Stimulated activated CD8-positive, alpha-beta memory T cell treated with anti-CD3 and anti-CD28 coated beads, Interleukin-4, amount 100 ng/mL, for 48 hours (primary cell): ENCODE data around the gene LRRC56.

Experiments used
- DNase-seq: peaks from one replicate; pipeline ENCODE4 v3.0.0-alpha.2; 2020

Gene LRRC56

GRCh38 chr11:577611-577894 lies 40.2 kb downstream of the LRRC56 start:
- no peak for DNase-seq

DNA sequence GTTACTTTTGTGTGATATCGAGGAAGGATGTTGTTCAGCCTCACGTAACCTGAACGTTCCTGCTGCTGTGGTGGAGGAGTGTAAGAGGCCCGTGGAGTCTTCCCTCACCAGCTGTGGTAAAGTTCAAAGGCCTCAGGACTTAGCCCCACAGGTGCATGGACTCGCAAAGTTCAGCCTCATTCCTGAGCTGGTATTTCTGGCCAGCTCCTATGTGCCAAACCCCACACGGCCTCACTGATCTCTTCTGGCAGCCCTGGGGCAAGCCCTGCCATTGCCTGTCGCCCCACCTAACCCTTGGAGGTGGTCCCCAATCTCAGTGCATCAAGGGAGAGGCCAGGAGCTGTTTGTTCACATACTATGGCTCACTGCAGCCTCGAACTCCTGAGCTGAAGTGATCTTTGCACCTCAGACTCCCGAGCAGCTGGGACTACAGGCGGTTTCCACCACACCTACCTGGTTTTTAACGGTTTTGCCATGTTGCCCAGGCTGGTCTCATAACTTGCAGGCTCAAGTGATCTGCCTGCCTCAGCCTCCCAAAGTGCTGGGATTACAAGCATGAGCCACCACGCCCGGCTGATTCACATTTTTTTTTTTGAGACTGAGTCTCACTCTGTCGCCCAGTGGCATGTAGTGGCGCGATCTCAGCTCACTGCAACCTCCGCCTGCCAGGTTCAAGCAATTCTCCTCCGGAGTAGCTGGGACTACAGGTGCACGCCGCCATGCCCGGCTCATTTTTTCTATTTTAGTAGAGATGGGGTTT lies 41.1 kb downstream of the LRRC56 start:
- no peak for DNase-seq

DNA sequence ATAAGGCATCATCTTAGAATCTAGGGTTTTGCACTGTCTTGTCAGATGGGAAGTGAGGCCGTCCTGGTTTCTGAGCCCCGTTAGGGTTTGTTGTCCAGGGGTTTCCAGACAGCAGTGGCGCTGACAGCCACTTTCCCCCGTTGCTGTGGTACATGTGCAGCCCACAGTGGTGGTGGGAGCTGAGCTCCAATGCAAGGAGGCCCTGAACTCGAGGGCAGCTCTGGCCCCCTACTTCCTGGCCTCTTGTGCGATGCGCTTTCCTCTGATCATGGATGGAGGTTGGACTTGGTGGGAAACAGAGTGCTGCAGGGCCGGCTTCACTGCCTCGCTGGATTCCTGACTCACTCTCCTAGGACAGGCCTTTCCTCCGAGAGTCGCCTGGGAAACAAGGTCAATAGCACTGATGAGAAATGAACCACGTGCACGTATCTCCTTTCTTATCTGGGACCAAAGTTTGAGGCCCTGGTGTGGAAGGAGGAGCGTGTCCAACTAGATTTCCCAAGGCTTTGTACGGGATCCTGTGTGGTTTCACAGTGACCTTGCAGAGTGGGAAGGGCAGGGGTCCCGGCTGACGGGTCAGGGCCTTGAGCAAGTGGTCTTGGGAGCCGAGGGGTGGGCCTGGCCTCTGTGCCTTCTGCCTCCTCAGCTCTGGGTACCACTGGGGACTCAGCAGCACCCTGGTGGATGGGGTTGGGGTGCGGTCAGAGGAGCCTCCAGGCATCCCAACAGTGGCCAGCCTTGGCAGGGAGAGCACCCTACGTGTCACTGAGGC lies 42.7 kb downstream of the LRRC56 start:
- no peak for DNase-seq

DNA sequence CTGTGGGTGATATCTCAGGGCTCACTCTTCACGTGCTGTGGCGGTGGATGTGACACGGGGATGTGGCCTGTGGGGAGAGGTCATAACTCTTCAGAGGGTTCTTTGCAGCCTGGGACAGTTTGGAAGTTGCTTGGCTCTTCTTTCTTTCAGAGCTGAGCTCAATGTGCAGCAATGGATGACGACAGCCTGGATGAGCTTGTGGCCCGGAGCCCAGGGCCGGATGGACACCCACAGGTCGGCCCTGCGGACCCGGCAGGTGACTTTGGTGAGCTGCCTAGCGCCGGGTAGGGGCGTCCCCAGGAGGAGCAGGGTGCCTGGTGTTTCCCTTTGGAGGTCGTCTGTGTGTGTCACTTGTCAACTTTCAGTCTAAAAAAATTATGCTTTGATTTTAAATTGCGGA lies 44.0 kb downstream of the LRRC56 start:
- no peak for DNase-seq

- no peak for DNase-seq
Measured at GRCh38 chr11:581752-582151, 44.4 kb downstream of the LRRC56 start.

DNA sequence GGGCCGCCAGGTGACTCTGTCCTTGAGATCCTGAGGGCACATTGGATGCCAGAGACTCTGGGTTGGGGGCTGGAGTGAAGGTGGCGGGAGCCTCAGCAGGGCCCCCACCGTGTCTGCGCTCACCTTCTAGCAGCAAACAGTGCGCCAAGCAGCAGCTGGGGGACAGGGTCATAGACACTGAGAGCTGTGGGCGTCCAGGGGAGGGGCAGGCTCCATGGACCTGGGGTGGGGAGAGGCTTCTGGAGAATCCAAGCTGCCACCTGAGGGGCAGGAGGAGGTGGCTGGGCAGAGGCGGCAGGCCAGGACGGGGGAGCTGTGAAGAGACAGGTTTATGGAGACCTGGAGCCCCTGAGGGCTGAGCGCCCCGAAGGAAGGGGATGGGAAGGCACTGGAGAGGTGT lies 47.0 kb downstream of the LRRC56 start:
- DNase-seq, result no peak

DNA sequence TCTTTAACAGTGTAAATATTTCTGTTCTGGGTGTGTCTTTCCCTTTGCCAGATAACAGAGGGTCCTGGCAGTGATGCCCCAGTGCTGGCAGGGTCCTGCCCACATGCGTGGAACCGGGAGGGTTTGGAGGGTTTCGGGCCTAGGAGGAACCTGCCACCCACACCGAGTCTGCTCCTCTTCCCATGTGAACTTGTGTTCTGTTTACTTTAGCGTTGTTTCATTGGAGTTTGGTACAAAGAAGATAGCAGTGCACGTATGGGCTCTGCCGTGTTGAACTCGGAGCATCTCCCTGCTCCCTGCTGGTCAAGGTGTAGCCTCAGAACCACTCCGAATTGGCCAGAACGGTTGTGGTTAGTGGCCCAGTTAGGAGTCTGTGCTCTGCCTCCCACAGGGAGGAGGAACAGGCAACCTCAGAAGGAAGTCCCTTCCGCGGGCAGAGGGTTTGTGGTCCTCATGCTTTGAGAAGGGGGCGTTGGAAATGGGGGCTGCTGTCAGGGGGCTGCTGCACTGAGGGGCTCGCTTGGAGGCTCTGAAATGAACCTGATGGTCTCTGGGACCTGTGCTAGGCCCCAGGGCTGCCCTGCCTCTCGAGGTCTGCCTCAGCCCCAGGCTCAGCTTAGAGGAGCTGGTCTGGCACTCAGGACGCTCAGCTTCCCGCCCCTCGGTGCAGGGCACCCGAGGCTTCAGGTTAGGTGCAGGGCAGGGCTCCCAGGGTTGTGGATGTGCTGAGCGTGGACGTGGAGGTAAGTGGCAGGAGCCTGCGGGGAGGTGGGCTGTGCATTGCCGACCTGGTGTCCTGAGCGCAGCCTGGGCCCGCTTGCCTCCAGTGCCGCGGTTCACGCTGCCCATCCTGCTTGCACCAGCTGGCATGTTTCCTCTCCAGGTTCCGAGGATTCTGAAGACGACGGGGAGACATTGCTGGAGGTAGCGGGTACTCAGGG lies 49.3 kb downstream of the LRRC56 start:
- DNase-seq, result no peak

DNA sequence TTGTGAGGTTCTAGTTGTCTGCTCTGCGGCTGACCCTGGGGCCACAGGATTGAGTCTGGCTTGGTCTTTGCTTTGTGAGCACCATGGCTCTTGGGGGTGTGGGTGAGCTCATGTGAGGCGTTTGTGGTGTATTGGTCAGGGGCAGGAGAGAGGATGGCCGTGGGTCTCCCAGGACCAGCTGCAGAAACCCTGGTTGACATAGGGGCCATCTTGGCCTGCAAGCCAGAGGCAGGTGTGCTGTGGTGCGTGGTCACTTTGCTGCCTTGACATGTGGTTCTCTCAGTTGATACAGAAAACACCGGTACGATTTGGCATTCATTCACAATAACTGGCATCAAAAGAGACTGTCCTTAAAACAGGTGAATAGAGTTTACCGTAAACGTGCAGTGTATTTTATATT lies 50.2 kb downstream of the LRRC56 start:
- no peak for DNase-seq

- peak; percentile 79 for DNase-seq
Measured at GRCh38 chr11:587978-588380, 50.7 kb downstream of the LRRC56 start.

DNA sequence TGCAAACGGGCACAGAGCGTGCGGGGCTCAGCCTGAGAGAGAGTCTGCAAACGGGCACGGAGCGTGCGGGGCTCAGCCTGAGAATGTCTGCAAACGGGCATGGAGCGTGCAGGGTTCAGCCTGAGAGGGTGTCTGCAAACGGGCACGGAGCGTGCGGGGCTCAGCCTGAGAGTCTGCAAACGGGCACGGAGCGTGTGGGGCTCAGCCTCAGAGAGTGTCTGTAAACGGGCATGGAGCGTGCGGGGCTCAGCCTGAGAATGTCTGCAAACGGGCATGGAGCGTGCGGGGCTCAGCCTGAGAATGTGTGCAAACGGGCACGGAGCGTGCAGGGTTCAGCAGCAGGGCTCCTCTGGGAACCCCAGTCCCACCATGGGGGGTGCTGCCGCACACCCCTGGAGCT lies 52.5 kb downstream of the LRRC56 start:
- DNase-seq, result no peak

DNA sequence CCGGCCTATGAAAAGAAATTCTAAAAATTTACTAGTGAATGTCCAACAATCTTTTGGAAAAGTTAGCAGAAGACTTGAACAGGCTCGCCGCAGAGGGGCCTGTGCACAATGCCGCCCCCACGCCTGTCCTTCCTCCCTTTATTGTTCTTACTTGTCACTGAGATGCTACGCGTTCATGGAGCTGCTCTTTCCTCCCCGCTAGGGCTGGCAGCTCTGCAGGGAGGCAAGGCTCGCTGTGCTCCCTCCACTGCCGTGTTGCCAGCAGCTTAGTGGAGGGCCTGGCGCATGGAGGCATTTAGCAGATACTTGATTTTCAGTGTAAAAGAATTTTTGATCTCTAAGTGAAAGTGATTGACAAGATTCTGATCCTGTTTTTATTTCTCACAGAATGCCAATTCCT lies 53.7 kb downstream of the LRRC56 start:
- no peak for DNase-seq

- DNase-seq, result no peak
Measured at GRCh38 chr11:592501-592900, 55.2 kb downstream of the LRRC56 start.

DNA sequence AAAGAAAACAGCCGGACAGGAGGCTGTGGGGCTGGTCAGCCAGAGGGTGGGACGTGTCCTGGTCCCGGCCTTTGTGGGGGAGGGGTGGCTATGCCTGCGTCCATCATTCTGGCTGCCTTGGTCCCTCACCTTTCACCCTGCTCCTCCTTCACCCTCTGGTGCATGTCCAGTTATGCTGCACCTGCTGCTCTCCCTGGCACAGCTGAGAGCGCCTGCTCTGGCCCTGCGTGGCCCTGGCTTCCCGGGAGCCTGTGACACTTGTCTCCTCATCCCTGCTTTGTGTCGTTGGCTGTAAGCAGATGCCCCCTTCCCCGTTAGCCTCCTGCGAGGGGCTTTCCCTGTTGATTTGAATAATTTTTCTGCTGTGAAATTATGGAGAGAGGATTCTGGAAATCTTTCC lies 55.6 kb downstream of the LRRC56 start:
- DNase-seq, result no peak

DNA sequence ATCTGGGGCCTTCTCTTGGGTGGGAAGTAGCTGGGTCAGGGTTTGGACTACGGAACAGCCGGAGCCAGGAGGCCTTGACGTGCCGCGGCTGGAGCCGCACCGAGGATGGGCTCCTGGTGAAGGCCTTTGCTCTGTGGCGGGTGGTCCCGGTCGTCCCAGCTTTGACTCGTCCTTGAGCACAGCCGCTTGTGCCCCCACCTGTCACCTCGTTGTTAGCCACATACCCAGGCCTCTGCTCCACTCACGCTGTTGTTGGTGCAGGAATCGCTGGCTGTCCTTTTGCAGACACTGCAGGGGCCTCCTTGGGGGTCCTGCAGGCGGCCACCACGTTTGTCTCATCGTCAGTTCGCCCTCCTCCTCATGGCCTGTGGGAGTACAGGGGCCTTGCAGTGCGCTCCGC lies 56.0 kb downstream of the LRRC56 start:
- no peak for DNase-seq

DNA sequence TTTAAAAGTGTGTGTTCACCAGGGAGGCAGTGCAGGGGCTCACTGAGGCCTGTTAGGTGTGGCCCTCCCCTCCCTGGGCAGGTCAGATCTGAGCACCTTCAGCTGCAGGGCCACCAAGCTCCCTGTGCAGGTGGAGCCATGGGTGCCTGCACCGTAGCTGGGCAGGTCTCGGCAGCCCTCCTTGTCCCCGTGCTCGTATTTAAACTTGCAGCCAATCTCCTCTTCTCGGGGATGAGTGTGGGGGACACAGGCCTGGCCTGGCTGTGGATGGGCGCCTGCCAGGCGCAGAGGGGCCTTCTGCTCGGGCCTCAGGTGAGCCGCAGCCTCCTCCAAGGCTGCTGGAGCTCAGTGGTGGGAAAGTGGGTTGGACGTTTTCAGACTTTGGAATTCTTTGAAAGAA lies 58.1 kb downstream of the LRRC56 start:
- DNase-seq, result no peak

DNA sequence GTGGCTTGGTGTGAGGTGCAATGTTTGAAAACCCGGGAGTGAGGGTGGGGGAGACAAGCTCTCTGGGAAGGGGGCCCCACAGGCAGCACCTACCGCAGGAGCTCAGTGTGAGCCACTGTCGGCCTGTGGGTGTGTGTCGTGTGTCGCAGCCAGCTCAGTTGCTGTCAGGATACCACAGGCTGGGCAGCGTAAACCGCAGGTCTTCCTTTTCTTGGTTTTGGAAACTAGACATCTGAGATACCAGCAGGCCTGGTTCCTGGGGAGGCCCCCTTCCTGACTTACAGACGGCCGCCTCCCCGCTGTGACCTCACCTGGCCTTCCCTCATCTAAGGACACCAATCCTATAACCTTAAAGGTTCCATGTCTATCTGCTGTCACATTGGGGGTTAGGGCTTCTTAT lies 59.0 kb downstream of the LRRC56 start:
- DNase-seq, result no peak

DNA sequence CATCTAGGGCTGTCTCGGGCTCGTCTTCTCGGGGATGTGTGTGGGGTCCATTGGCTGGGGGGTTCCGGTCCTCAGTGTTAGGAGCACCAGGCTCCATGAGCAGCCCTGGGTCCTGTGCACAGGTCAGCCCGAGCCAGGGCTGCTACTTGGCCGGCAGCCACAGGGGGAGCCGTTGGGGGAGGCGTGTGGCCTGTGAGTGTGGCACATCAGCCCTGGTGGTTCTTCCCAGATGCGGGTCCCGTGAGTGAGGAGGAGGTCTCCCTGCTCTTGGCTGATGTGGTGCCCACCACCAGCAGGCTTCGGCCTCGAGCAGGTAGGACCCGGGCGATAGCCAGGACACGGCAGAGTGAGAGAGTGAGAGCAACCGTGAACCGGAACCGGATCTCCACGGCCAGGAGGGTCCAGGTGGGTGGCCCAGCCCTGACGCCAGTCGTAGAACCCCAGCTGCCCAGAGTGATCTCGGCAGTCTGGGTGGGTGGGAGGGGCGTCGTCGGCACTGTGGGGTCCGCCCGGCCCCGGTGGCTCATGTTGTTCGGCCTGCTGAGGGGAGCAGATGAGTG lies 59.9 kb downstream of the LRRC56 start:
- DNase-seq, result no peak

DNA sequence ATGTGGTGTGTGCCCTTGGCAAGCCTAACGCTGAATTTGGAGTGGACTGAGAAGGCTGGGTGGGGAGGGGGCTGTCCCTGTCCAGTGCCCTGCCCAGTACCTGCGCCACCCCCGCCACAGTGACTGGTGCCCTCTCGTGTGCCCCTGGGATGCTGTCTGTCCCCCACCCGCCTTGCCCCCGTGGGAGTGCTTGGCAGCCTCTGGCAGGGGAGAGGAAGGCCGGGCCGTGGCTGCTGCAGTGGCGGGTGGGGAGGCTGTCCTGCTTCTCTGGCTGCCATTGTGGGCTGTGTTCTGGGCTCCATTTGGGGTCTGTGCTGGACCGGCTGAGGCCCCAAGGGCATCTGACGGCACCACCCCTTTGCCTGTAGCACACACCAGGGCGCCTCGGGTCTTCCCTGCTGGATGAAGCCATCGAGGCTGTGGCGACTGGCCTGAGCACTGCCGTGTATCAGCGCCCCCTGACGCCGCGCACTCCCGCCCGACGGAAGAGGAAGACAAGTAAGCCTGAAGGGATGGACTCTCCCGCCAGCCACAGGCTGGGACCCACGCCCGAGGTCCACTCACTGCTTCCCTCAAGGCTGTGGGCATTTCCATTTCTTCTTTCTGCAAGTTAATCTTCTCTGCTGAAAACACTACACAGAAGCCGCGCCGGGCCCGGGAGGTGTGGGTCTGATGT lies 60.8 kb downstream of the LRRC56 start:
- no peak for DNase-seq

DNA sequence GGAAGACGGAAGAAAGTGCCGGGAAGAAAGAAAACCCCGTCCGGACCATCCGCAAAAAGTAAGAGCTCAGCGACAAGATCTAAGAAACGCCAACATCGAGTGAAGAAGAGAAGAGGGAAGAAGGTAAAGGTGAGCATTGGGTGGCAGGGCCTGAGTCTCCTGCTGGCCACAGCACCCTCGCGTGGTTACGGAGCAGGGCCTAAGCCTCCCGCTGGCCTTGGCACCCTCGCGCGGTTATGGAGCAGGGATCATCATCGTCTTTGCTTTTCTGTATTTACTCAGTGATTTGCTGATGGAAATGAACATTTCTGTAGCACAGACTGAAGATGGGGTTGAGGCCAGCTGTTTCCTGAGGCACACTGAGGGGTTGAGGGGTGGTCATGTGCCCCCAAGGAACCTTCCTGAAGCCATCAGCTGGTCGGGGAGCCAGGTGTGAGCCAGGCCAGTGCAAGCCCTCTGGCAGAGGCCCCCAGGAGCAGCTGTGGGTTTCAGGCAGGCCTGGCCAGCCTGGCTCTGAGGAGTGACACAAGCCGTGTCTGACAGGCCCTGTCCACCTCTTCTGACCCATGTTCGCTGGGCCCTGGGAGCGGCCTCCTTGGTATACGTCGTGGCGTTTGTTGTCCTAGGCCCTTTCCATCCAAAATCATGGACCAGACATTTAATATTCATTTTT lies 64.4 kb downstream of the LRRC56 start:
- DNase-seq, result no peak

- no peak for DNase-seq
Measured at GRCh38 chr11:603154-603553, 65.8 kb downstream of the LRRC56 start.
